Activated naive CD4-positive, alpha-beta T cell treated with Interleukin-2 at 50 U/mL for 16 hours (primary cell): Measurements from ENCODE around the gene SRRM4.

ENCODE experiments used
- DNase-seq: peaks from one replicate; pipeline ENCODE4 v3.0.0-alpha.2; 2020

Gene SRRM4

DNA sequence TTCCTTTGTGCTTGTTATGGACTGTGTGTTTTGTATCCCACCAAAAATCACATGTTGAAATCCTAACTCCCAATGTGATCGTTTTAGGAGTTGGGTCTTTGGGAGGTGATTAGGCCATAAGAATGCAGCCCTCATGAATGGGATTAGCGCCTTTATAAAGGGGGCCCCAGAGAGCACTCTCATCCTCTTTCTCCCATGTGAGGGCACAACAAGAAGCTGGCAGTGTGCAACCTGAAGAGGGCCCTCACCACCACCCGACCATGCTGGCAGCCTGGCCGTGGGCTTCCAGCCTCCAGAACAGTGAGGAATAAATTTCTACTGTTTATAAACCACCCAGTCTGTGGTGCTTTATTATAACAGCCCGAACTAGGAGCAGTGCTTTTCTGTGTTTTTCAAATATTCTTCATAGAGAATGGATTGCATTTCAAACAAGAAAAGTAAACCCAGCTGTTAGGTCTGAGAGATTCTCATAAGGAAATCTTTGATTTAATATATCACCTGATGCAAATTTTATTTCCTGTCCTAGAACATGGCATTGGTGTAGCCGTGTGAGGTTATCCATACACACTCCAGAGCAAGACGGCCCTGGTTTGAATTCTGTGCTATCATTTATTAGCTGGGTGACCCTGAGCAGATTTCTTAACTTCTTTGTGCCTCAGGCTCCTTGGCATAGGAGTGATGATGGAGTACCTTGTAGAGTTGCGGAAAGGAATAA, 225.2 kb downstream of the SRRM4 start:
- DNase-seq: no peak

DNA sequence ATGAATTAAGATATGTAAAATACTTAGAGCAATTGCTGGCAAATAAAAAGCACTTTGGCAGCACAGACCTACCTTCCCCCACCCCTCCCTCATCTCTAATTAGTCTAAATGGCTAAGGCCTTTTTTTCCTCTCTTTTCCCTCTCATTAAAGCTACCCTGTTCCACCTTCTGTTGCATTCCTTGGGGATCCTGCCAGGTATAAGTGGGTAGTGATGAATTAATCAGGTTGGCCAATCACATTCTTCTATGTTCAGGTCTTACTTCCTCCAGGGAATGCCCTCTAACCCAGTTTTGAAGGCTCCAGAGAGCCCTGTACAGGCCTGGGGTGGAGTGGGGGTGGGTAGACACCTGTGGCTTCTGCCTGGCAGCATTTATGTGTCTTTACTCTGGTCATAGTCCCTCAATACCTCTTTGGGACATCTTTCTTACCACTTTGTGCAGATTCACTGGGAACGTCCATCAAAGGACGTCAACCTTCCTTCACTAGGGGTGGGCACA, 225.8 kb downstream of the SRRM4 start:
- no peak for DNase-seq

DNA sequence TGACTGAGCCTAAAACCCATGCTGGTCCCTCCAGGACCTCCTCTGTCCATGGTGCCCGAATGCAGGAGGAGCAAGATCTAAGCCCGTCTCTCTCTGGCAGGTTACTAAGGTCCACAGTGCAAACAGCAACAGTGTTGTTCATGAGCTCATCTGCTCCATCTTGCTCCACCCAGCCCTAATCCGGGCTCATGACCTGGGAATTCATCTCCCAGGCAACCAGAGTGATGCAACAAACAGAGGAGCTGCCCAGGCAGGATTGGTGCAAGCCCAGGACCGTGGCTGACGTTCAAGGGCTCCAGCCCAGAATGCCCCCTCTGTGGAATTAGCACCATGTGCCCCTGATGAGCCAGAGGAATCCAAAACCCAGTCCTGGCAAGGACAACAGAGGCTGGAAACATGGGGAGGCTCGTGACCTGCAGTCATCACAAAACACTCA, 227.3 kb downstream of the SRRM4 start:
- no peak for DNase-seq

DNA sequence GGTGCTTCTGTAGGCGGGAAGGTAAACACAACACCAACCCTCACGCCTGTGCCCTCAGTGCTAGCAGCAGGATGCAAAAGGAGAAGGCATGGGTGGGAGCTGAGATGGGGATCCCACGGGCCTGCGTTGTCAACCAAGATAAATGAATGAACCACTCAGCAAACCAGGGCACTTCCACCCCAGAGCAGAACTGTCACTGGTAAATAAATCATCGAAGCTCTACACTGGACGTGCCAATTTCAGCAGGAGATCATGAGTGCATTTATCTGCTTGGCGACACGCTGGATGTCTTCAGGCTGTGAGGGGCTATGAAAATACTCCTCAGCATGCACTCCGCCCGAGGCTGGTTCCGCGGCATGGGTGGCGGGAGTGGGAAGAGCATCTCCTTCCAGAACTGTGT, 230.5 kb downstream of the SRRM4 start:
- DNase-seq: no peak
